Body of pancreas (tissue), 4 donors: ENCODE data around the gene DRICH1.
"Not testable (repeated sequence)": the region's sequence is repeated elsewhere in the genome, so short reads cannot be mapped to it uniquely, and the experiment has no call there.

Source experiments
- POLR2A ChIP-seq, 3 donors: fragments of 450-650 bp; IDR thresholded peaks; one replicate each; pipeline ENCODE4 v1.6.1; 2016; ENCODE audit warnings: antibody characterized with exemption in 3 of 3, mild to moderate bottlenecking in 2 of 3
- TF ChIP-seq, protein P1 (sequence below), 7 experiments: fragments of 450-650 bp in 4 of 7; fragments of 200-600 bp in 3 of 7; sonication (generic) in 3 of 7; IDR thresholded peaks; one replicate each; pipeline ENCODE4 v1.5.1; 2016 to 2019; ENCODE audit warnings: antibody characterized with exemption in 7 of 7

DNA sequence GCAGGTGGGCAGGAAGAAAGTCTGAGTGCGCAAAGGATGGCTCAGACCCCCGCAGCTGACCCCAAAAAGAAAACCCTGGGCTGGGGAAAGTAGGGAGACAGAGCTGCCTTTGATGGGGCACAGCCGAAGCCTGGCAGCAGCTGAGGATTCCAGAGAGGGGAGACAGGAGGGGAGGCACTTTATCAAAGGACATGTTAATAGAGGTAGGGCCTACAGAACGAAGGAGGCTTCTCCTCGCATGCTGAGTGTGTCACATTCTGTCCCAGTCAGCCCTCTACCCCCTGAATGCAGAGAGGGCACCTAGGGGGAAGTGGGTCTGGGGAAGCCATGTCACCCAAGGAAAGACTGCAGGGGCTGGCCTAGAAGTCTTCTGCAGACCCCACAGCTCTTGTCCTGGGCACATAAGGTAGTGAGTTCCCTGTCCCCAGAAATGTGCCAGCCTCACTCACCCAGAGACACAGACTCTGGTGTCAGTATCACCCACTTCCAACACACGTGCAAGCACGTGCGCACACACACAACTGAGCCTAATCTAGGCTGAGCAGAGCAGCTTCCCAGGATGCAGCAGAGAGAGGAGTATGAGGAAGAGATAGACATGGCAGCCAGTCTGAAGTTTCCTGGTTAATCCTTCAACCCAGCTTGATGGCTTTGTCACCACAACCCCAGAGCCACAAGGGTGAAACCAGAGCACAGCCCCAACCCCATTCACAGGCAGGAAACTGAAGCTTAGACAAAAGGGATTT lies 40.4 kb upstream of the DRICH1 start:
- TF ChIP-seq, protein P1, sequence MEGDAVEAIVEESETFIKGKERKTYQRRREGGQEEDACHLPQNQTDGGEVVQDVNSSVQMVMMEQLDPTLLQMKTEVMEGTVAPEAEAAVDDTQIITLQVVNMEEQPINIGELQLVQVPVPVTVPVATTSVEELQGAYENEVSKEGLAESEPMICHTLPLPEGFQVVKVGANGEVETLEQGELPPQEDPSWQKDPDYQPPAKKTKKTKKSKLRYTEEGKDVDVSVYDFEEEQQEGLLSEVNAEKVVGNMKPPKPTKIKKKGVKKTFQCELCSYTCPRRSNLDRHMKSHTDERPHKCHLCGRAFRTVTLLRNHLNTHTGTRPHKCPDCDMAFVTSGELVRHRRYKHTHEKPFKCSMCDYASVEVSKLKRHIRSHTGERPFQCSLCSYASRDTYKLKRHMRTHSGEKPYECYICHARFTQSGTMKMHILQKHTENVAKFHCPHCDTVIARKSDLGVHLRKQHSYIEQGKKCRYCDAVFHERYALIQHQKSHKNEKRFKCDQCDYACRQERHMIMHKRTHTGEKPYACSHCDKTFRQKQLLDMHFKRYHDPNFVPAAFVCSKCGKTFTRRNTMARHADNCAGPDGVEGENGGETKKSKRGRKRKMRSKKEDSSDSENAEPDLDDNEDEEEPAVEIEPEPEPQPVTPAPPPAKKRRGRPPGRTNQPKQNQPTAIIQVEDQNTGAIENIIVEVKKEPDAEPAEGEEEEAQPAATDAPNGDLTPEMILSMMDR (IDR thresholded peaks at IDR 0.05): not testable (repeated sequence)
- not testable (repeated sequence) for TF ChIP-seq POLR2A (IDR thresholded peaks at IDR 0.05)
